ENCODE measurements around the gene HIGD1A.

Gene HIGD1A

GRCh38 chr3:42772670-42773408 lies 31.5 kb downstream of the HIGD1A start, which contains the start of gene CCDC13:
CCDC13 (minus strand) TSS chr3:42773253; CDS start chr3:42758345, 14,908 bp downstream.
- H3K4me3 ChIP-seq (ENCODE audit: low read depth, low read length): no peak within 1 kb of the TSS
- no peak for DNase-seq (ENCODE audit: low read depth)
- no peak for TF ChIP-seq CTCF (IDR thresholded peaks at IDR 0.05; ENCODE audit: control insufficient read depth, extremely low read depth, insufficient read depth)

GRCh38 chr3:42771271-42771670 lies 33.0 kb downstream of the HIGD1A start:
- no peak for DNase-seq (ENCODE audit: low read depth)
- no peak overlapping the region for H3K4me3 ChIP-seq (ENCODE audit: low read depth, low read length)
- no peak for TF ChIP-seq CTCF (IDR thresholded peaks at IDR 0.05; ENCODE audit: control insufficient read depth, extremely low read depth, insufficient read depth)

- H3K4me3 ChIP-seq (ENCODE audit: low read depth, low read length): no peak overlapping the region
- TF ChIP-seq CTCF (IDR thresholded peaks at IDR 0.05; ENCODE audit: control insufficient read depth, extremely low read depth, insufficient read depth): no peak
- DNase-seq (ENCODE audit: low read depth): no peak
Measured at GRCh38 chr3:42769477-42770131, 34.7 kb downstream of the HIGD1A start.

GRCh38 chr3:42764561-42765295 lies 39.6 kb downstream of the HIGD1A start:
- H3K4me3 ChIP-seq (ENCODE audit: low read depth, low read length): no peak overlapping the region
- TF ChIP-seq CTCF (IDR thresholded peaks at IDR 0.05; ENCODE audit: control insufficient read depth, extremely low read depth, insufficient read depth): no peak
- no peak for DNase-seq (ENCODE audit: low read depth)

- TF ChIP-seq CTCF (IDR thresholded peaks at IDR 0.05; ENCODE audit: control insufficient read depth, extremely low read depth, insufficient read depth): no peak
- H3K4me3 ChIP-seq (ENCODE audit: low read depth, low read length): no peak overlapping the region
- DNase-seq (ENCODE audit: low read depth): no peak
Measured at GRCh38 chr3:42764115-42764514, 40.2 kb downstream of the HIGD1A start.

GRCh38 chr3:42763021-42763420 lies 41.3 kb downstream of the HIGD1A start:
- no peak for DNase-seq (ENCODE audit: low read depth)
- no peak overlapping the region for H3K4me3 ChIP-seq (ENCODE audit: low read depth, low read length)
- no peak for TF ChIP-seq CTCF (IDR thresholded peaks at IDR 0.05; ENCODE audit: control insufficient read depth, extremely low read depth, insufficient read depth)
